Measurements from ENCODE around the gene MYOF. TPM values are rescaled to one million over a fixed set of nuclear protein-coding genes. Genes with fewer than 3 reads are reported as not detected.
"Not testable (repeated sequence)": the region's sequence is repeated elsewhere in the genome, so short reads cannot be mapped to it uniquely, and the experiment has no call there.

MYOF gene
- total RNA-seq, 1 donor from 2014 or later, result 141 TPM

GRCh38 chr10:93368210-93368609 lies 113.9 kb downstream of the MYOF start:
- Histone ChIP-seq H3K36me3 (ENCODE audit: control insufficient read depth, insufficient read depth, low read length) (peaks cover 2% of the 10 kb centered on the region), H3K4me3 (ENCODE audit: low read depth, low read length) (no peak overlapping the region), H3K27me3 (ENCODE audit: control insufficient read depth, insufficient read depth, low read length) (no peaks in the 10 kb centered on the region)
- TF ChIP-seq, protein P1, sequence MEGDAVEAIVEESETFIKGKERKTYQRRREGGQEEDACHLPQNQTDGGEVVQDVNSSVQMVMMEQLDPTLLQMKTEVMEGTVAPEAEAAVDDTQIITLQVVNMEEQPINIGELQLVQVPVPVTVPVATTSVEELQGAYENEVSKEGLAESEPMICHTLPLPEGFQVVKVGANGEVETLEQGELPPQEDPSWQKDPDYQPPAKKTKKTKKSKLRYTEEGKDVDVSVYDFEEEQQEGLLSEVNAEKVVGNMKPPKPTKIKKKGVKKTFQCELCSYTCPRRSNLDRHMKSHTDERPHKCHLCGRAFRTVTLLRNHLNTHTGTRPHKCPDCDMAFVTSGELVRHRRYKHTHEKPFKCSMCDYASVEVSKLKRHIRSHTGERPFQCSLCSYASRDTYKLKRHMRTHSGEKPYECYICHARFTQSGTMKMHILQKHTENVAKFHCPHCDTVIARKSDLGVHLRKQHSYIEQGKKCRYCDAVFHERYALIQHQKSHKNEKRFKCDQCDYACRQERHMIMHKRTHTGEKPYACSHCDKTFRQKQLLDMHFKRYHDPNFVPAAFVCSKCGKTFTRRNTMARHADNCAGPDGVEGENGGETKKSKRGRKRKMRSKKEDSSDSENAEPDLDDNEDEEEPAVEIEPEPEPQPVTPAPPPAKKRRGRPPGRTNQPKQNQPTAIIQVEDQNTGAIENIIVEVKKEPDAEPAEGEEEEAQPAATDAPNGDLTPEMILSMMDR (IDR thresholded peaks at IDR 0.05; ENCODE audit: insufficient read depth, low read length, poor library complexity, severe bottlenecking), result no peak
- no peak for DNase-seq (ENCODE audit: low read depth)

- peaks cover 2% of the 10 kb centered on the region for H3K36me3 ChIP-seq (ENCODE audit: control insufficient read depth, insufficient read depth, low read length)
- DNase-seq (ENCODE audit: low read depth), result no peak
Measured at GRCh38 chr10:93367664-93368063, 114.5 kb downstream of the MYOF start.

DNA sequence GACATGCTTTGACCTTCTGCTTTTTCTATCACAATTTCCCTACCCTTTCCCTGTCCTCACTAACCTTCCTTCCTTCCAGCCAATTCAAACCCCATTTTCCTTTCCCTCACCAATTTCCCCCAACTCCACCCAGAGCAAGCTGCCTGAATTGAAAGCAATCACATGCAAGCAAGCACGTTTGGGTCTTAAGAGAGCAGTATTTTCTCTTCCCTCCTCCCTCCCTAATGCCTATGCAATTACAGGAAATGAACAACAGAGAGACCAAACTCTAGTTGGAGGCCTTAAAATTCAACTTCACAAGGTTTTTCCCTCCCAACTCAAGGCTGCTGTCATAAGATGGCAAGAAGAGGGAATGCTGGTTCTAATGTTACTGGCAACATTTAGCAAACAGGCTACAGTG lies 117.2 kb downstream of the MYOF start:
- peaks cover 2% of the 10 kb centered on the region for H3K36me3 ChIP-seq (ENCODE audit: control insufficient read depth, insufficient read depth, low read length)
- no peak overlapping the region for H3K4me3 ChIP-seq (ENCODE audit: low read depth, low read length)
- TF ChIP-seq, protein P1 (IDR thresholded peaks at IDR 0.05; ENCODE audit: insufficient read depth, low read length, poor library complexity, severe bottlenecking), result no peak
- DNase-seq (ENCODE audit: low read depth), result no peak
- no peaks in the 10 kb centered on the region for H3K27me3 ChIP-seq (ENCODE audit: control insufficient read depth, insufficient read depth, low read length)

More at GRCh38 chr10:93367664-93368063, 114.5 kb downstream of the MYOF start:
- Histone ChIP-seq H3K4me3 (ENCODE audit: low read depth, low read length) (no peak overlapping the region), H3K27me3 (ENCODE audit: control insufficient read depth, insufficient read depth, low read length) (no peaks in the 10 kb centered on the region)
- TF ChIP-seq, protein P1 (IDR thresholded peaks at IDR 0.05; ENCODE audit: insufficient read depth, low read length, poor library complexity, severe bottlenecking), result no peak

DNA sequence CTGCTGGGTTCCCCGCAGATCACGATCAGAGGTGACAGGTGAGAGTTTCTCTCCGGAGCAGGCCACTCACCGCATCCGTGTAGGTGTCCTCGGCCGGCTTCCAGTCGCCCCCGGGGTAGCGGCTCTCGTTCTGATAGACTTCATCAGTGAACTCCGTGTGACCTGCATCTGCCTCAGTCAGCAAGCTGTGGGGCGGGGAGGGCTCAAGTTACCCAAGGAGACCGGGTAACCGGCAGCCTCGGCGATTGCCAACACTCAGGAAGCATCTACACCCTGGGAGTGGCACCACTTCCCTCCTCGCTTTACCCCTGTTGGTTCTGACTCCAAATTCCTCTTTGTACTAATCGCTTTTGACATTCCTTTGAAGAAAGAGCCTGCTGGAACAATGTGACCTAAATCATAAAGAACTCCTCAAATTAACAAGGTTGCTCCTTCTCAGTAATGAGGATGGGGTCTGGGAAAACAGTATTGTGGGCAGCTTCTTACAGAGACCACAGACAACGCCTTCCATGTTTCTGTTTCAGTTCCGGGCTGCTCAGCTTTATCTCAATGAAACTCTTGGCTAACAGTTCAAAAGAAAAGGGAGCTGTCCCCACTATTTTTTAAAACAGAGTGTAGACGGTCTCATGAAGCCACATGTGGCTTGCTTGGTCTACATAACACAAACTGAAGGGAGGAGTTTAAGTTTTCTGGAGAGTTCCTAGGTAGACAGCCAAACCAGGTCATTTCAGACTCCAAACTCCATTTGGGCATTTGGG lies 118.1 kb downstream of the MYOF start:
- H3K36me3 ChIP-seq (ENCODE audit: control insufficient read depth, insufficient read depth, low read length), result peaks cover 2% of the 10 kb centered on the region
- no peak for DNase-seq (ENCODE audit: low read depth)
- no peak overlapping the region for H3K4me3 ChIP-seq (ENCODE audit: low read depth, low read length)
- no peaks in the 10 kb centered on the region for H3K27me3 ChIP-seq (ENCODE audit: control insufficient read depth, insufficient read depth, low read length)
- TF ChIP-seq, protein P1 (IDR thresholded peaks at IDR 0.05; ENCODE audit: insufficient read depth, low read length, poor library complexity, severe bottlenecking), result no peak

GRCh38 chr10:93358398-93358797 lies 123.7 kb downstream of the MYOF start:
- DNase-seq (ENCODE audit: low read depth); H3K36me3 ChIP-seq (ENCODE audit: control insufficient read depth, insufficient read depth, low read length); H3K27me3 ChIP-seq (ENCODE audit: control insufficient read depth, insufficient read depth, low read length); H3K4me3 ChIP-seq (ENCODE audit: low read depth, low read length): not testable (repeated sequence)

DNA sequence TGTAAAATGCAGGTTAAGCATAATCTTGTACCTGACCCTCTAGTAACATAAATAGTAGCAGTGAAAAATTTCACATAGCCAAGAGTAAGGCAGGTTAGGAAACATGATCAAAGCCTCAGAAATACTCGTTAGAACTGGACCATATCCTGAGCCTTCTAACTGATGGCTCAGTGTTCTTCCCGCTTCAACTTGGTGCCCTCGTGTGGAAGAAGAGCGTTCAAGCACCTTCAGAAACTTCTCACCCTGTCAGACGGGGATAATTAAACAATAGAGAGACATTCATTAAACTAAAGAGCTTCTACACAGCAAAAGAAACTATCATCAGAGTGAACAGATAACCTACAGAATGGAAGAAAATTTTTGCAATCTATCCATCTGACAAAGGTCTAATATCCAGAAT lies 124.5 kb downstream of the MYOF start:
- Histone ChIP-seq H3K27me3 (ENCODE audit: control insufficient read depth, insufficient read depth, low read length) (no peaks in the 10 kb centered on the region), H3K36me3 (ENCODE audit: control insufficient read depth, insufficient read depth, low read length) (no peaks in the 10 kb centered on the region), H3K4me3 (ENCODE audit: low read depth, low read length) (no peak overlapping the region)
- TF ChIP-seq, protein P1 (IDR thresholded peaks at IDR 0.05; ENCODE audit: insufficient read depth, low read length, poor library complexity, severe bottlenecking), result peak; percentile 64
- no peak for DNase-seq (ENCODE audit: low read depth)

All from kidney epithelial cell (primary cell).